HFFc6 (cell line): Measurements from ENCODE around the gene TM4SF4. TPM values are rescaled to one million over a fixed set of nuclear protein-coding genes. Genes with fewer than 3 reads are reported as not detected.

ENCODE experiments used
- DNase-seq: peaks from one replicate; pipeline ENCODE4 v3.0.0-alpha.2; 2018
- H3K27ac Mint-ChIP-seq: 2 replicates; pipeline ENCODE4 v1.8.0; 2020; ENCODE audit warnings: mild to moderate bottlenecking, mixed read lengths
- H3K27me3 Mint-ChIP-seq: 2 replicates; pipeline ENCODE4 v1.8.0; 2021; ENCODE audit warnings: mild to moderate bottlenecking, moderate library complexity, mixed read lengths; ENCODE audit not compliant: insufficient read depth
- H3K36me3 Mint-ChIP-seq: 2 replicates; pipeline ENCODE4 v1.8.0; 2021; ENCODE audit warnings: low read depth, mixed read lengths
- H3K4me1 Mint-ChIP-seq: 2 replicates; pipeline ENCODE4 v1.8.0; 2020; ENCODE audit warnings: low read depth, mixed read lengths
- H3K4me3 Mint-ChIP-seq: 2 replicates; pipeline ENCODE4 v1.8.0; 2020; ENCODE audit warnings: mild to moderate bottlenecking, moderate library complexity, mixed read lengths
- H3K9me3 Mint-ChIP-seq: 2 replicates; pipeline ENCODE4 v1.8.0; 2020; ENCODE audit warnings: mild to moderate bottlenecking, mixed read lengths
- CTCF ChIP-seq: fragments of 200-600 bp; sonication (generic); IDR thresholded peaks from 2 replicates; pipeline ENCODE4 v1.5.0; 2021; ENCODE audit warnings: antibody characterized with exemption, mild to moderate bottlenecking
- total RNA-seq, 6 experiments: library from RNA; stranded (reverse); fragmentation: NEBNext Ultra II Directional; extraction: Animal tissue kit (Norgen Biotek cat#: 25700); gene quantifications; 2 replicates in 1 of 6; 3 replicates in 5 of 6; pipeline ENCODE4 v1.2.3, GENCODE V29; 2021

The TM4SF4 gene
- total RNA-seq, 6 experiments from 2014 or later, result 0.25 to 1.3 (median 0.63) TPM

GRCh38 chr3:149466192-149466591, 8.3 kb upstream of the TM4SF4 start:
- TF ChIP-seq CTCF, result no peak
- Mint-ChIP-seq H3K27ac (peak overlapping the region; percentile 99), H3K4me3 (peak overlapping the region; percentile 26; the same call in 1 of the 2 replicates), H3K4me1 (peaks cover 91% of the 10 kb centered on the region), H3K27me3 (no peaks in the 10 kb centered on the region), H3K9me3 (peaks cover 13% of the 10 kb centered on the region), H3K36me3 (peaks cover 26% of the 10 kb centered on the region)
- DNase-seq, result peak; percentile 78

GRCh38 chr3:149468504-149469212, 5.8 kb upstream of the TM4SF4 start:
- peaks cover 91% of the 10 kb centered on the region for H3K4me1 Mint-ChIP-seq
- TF ChIP-seq CTCF, result no peak
- H3K36me3 Mint-ChIP-seq, result peaks cover 20% of the 10 kb centered on the region
- peaks cover 9% of the 10 kb centered on the region; the same call in 1 of the 2 replicates for H3K9me3 Mint-ChIP-seq
- no peak overlapping the region for H3K4me3 Mint-ChIP-seq
- H3K27ac Mint-ChIP-seq, result peak overlapping the region; percentile 69
- DNase-seq, result no peak
- no peaks in the 10 kb centered on the region for H3K27me3 Mint-ChIP-seq

- H3K4me1 Mint-ChIP-seq, result peaks cover 98% of the 10 kb centered on the region
- H3K36me3 Mint-ChIP-seq, result peaks cover 11% of the 10 kb centered on the region
- no peak for DNase-seq
- TF ChIP-seq CTCF, result no peak
- H3K4me3 Mint-ChIP-seq, result no peak overlapping the region; the same call in 1 of the 2 replicates
- no peaks in the 10 kb centered on the region for H3K27me3 Mint-ChIP-seq
- no peaks in the 10 kb centered on the region for H3K9me3 Mint-ChIP-seq
- peak overlapping the region; percentile 92 for H3K27ac Mint-ChIP-seq
Observed at GRCh38 chr3:149470381-149470780, 4.1 kb upstream of the TM4SF4 start.

- TF ChIP-seq CTCF, result no peak
- peaks cover 17% of the 10 kb centered on the region; the same call in 1 of the 2 replicates for H3K36me3 Mint-ChIP-seq
- peaks cover 85% of the 10 kb centered on the region for H3K4me1 Mint-ChIP-seq
- H3K4me3 Mint-ChIP-seq, result peak overlapping the region; percentile 40
- H3K27ac Mint-ChIP-seq, result peak overlapping the region; percentile 92
- H3K9me3 Mint-ChIP-seq, result peaks cover 4% of the 10 kb centered on the region
- H3K27me3 Mint-ChIP-seq, result no peaks in the 10 kb centered on the region
- peak; percentile 37 for DNase-seq
Observed at GRCh38 chr3:149472030-149472797, 2.3 kb upstream of the TM4SF4 start.

GRCh38 chr3:149473357-149474249, 894 bp upstream of the TM4SF4 start:
- Mint-ChIP-seq H3K9me3 (peaks cover 4% of the 10 kb centered on the region), H3K36me3 (peaks cover 17% of the 10 kb centered on the region; the same call in 1 of the 2 replicates), H3K4me3 (peak overlapping the region; percentile 70), H3K27me3 (no peaks in the 10 kb centered on the region), H3K27ac (peak overlapping the region; percentile 92), H3K4me1 (peaks cover 71% of the 10 kb centered on the region)
- peak; percentile 87 for DNase-seq
- TF ChIP-seq CTCF, result no peak
